Measurements from ENCODE around the gene KIAA0825.

The KIAA0825 gene

DNA sequence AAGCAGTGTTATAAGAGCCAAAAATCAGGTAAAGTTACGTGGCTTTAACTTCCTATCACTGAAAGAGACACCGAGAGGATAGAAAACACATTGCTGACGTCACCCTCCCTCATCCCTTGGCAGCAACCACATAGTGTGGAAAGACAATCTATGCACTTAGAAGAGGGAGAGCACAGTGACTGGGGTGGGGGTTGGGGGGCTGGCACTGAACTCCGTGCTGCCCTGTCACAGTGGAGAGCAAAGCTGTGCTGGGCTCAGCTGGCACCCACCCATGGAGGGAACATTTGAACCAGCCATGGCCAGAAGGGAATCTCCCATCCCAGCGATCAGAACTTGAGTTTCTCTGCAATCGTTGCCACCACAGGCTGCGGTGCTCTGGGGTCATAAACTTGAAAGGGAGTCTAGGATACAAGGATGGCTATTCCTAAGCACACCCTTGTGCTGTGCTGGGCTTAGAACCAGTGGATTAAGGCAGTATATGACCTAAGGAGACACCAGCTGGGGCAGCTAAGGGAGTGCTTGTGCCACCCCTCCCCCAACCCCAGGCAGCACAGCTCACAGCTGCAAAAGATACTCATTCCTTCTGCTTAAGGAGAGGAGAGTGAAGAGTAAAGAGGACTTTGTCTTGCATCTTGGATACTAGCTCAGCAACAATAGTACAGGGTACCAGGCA is 73.4 kb downstream of the KIAA0825 start:
- Histone ChIP-seq H3K27ac (ENCODE audit: low read depth, low read length) (no peak overlapping the region), H3K27me3 (ENCODE audit: control insufficient read depth in 5 of 5, insufficient read depth in 4 of 5, low read length in 5 of 5) (no peaks in the 10 kb centered on the region), H3K4me1 (ENCODE audit: control insufficient read depth in 5 of 5, insufficient read depth in 5 of 5, low read length in 5 of 5) (peaks cover 0 to 10% (median 5%) of the 10 kb centered on the region in 5 donors), H3K9ac (ENCODE audit: low read length in 5 of 5) (no peak overlapping the region), H3K36me3 (ENCODE audit: control insufficient read depth in 5 of 5, insufficient read depth in 5 of 5, low read length in 5 of 5) (no peaks in the 10 kb centered on the region), H3K4me3 (ENCODE audit: low read depth in 1 of 5, low read length in 5 of 5) (no peak overlapping the region), H3K9me3 (ENCODE audit: control insufficient read depth in 5 of 5, low read length in 5 of 5) (peaks cover 0 to 10% (median 2%) of the 10 kb centered on the region in 5 donors)

GRCh38 chr5:94544031-94544650 is 74.3 kb downstream of the KIAA0825 start:
- no peak overlapping the region for H3K4me3 ChIP-seq (ENCODE audit: low read depth in 1 of 5, low read length in 5 of 5)
- H3K36me3 ChIP-seq (ENCODE audit: control insufficient read depth in 5 of 5, insufficient read depth in 5 of 5, low read length in 5 of 5) = no peaks in the 10 kb centered on the region
- peaks cover 0 to 13% (median 2%) of the 10 kb centered on the region in 5 donors for H3K9me3 ChIP-seq (ENCODE audit: control insufficient read depth in 5 of 5, low read length in 5 of 5)
- H3K9ac ChIP-seq (ENCODE audit: low read length in 5 of 5) = no peak overlapping the region
- no peak overlapping the region for H3K27ac ChIP-seq (ENCODE audit: low read depth, low read length)
- H3K27me3 ChIP-seq (ENCODE audit: control insufficient read depth in 5 of 5, insufficient read depth in 4 of 5, low read length in 5 of 5) = no peaks in the 10 kb centered on the region
- peaks cover 0 to 10% (median 5%) of the 10 kb centered on the region in 5 donors for H3K4me1 ChIP-seq (ENCODE audit: control insufficient read depth in 5 of 5, insufficient read depth in 5 of 5, low read length in 5 of 5)

GRCh38 chr5:94540856-94541494 is 77.4 kb downstream of the KIAA0825 start:
- H3K4me3 ChIP-seq (ENCODE audit: low read depth in 1 of 5, low read length in 5 of 5) = no peak overlapping the region
- no peaks in the 10 kb centered on the region for H3K36me3 ChIP-seq (ENCODE audit: control insufficient read depth in 5 of 5, insufficient read depth in 5 of 5, low read length in 5 of 5)
- H3K9me3 ChIP-seq (ENCODE audit: control insufficient read depth in 5 of 5, low read length in 5 of 5) = peaks cover 0 to 13% (median 2%) of the 10 kb centered on the region in 5 donors
- H3K4me1 ChIP-seq (ENCODE audit: control insufficient read depth in 5 of 5, insufficient read depth in 5 of 5, low read length in 5 of 5) = peaks cover 0 to 6% (median 5%) of the 10 kb centered on the region in 5 donors
- no peak overlapping the region for H3K9ac ChIP-seq (ENCODE audit: low read length in 5 of 5)
- H3K27ac ChIP-seq (ENCODE audit: low read depth, low read length) = no peak overlapping the region
- H3K27me3 ChIP-seq (ENCODE audit: control insufficient read depth in 5 of 5, insufficient read depth in 4 of 5, low read length in 5 of 5) = no peaks in the 10 kb centered on the region

GRCh38 chr5:94538260-94538659 is 80.1 kb downstream of the KIAA0825 start:
- no peaks in the 10 kb centered on the region for H3K27me3 ChIP-seq (ENCODE audit: control insufficient read depth in 5 of 5, insufficient read depth in 4 of 5, low read length in 5 of 5)
- no peak overlapping the region for H3K9ac ChIP-seq (ENCODE audit: low read length in 5 of 5)
- peaks cover 0 to 13% (median 2%) of the 10 kb centered on the region in 5 donors for H3K9me3 ChIP-seq (ENCODE audit: control insufficient read depth in 5 of 5, low read length in 5 of 5)
- no peaks in the 10 kb centered on the region for H3K4me1 ChIP-seq (ENCODE audit: control insufficient read depth in 5 of 5, insufficient read depth in 5 of 5, low read length in 5 of 5)
- H3K27ac ChIP-seq (ENCODE audit: low read depth, low read length) = no peak overlapping the region
- no peaks in the 10 kb centered on the region for H3K36me3 ChIP-seq (ENCODE audit: control insufficient read depth in 5 of 5, insufficient read depth in 5 of 5, low read length in 5 of 5)
- H3K4me3 ChIP-seq (ENCODE audit: low read depth in 1 of 5, low read length in 5 of 5) = no peak overlapping the region

GRCh38 chr5:94526706-94527105 is 91.7 kb downstream of the KIAA0825 start:
- H3K27me3 ChIP-seq (ENCODE audit: control insufficient read depth in 5 of 5, insufficient read depth in 4 of 5, low read length in 5 of 5) = no peaks in the 10 kb centered on the region
- no peak overlapping the region for H3K4me3 ChIP-seq (ENCODE audit: low read depth in 1 of 5, low read length in 5 of 5)
- no peak overlapping the region for H3K27ac ChIP-seq (ENCODE audit: low read depth, low read length)
- no peak overlapping the region for H3K9ac ChIP-seq (ENCODE audit: low read length in 5 of 5)
- H3K9me3 ChIP-seq (ENCODE audit: control insufficient read depth in 5 of 5, low read length in 5 of 5) = no peaks in the 10 kb centered on the region
- peaks cover 0 to 12% (median 0%) of the 10 kb centered on the region in 5 donors for H3K4me1 ChIP-seq (ENCODE audit: control insufficient read depth in 5 of 5, insufficient read depth in 5 of 5, low read length in 5 of 5)
- H3K36me3 ChIP-seq (ENCODE audit: control insufficient read depth in 5 of 5, insufficient read depth in 5 of 5, low read length in 5 of 5) = no peaks in the 10 kb centered on the region

GRCh38 chr5:94524841-94525697 is 93.3 kb downstream of the KIAA0825 start:
- H3K9me3 ChIP-seq (ENCODE audit: control insufficient read depth in 5 of 5, low read length in 5 of 5) = no peaks in the 10 kb centered on the region
- H3K9ac ChIP-seq (ENCODE audit: low read length in 5 of 5) = no peak overlapping the region
- H3K36me3 ChIP-seq (ENCODE audit: control insufficient read depth in 5 of 5, insufficient read depth in 5 of 5, low read length in 5 of 5) = no peaks in the 10 kb centered on the region
- no peak overlapping the region for H3K4me3 ChIP-seq (ENCODE audit: low read depth in 1 of 5, low read length in 5 of 5)
- peaks cover 0 to 12% (median 0%) of the 10 kb centered on the region in 5 donors for H3K4me1 ChIP-seq (ENCODE audit: control insufficient read depth in 5 of 5, insufficient read depth in 5 of 5, low read length in 5 of 5)
- no peaks in the 10 kb centered on the region for H3K27me3 ChIP-seq (ENCODE audit: control insufficient read depth in 5 of 5, insufficient read depth in 4 of 5, low read length in 5 of 5)
- no peak overlapping the region for H3K27ac ChIP-seq (ENCODE audit: low read depth, low read length)

- Histone ChIP-seq H3K9ac (ENCODE audit: low read length in 5 of 5) (no peak overlapping the region), H3K36me3 (ENCODE audit: control insufficient read depth in 5 of 5, insufficient read depth in 5 of 5, low read length in 5 of 5) (no peaks in the 10 kb centered on the region), H3K4me3 (ENCODE audit: low read depth in 1 of 5, low read length in 5 of 5) (no peak overlapping the region), H3K27me3 (ENCODE audit: control insufficient read depth in 5 of 5, insufficient read depth in 4 of 5, low read length in 5 of 5) (no peaks in the 10 kb centered on the region), H3K9me3 (ENCODE audit: control insufficient read depth in 5 of 5, low read length in 5 of 5) (no peaks in the 10 kb centered on the region), H3K27ac (ENCODE audit: low read depth, low read length) (no peak overlapping the region), H3K4me1 (ENCODE audit: control insufficient read depth in 5 of 5, insufficient read depth in 5 of 5, low read length in 5 of 5) (peaks cover 0 to 12% (median 0%) of the 10 kb centered on the region in 5 donors)
Measured at GRCh38 chr5:94523018-94523417, 95.4 kb downstream of the KIAA0825 start.

DNA sequence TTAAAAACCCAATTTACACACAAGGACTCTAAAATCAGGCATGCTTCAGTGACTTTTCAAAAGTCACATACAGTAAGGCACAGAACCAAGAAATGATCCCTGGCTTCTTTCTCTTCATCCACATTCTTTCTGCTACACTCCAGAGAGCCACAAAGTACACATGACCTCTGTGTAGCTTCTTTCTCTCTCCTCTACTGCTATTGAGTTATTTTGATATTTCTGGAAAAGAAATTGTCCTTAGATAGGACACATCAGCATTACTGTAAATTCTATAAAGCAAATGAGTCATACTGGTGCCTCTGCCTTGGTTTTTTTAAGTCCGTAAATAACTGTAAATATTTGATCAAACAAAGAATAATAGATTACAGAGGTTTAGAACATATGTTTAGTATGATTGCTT is 96.3 kb downstream of the KIAA0825 start:
- Histone ChIP-seq H3K9me3 (ENCODE audit: control insufficient read depth in 5 of 5, low read length in 5 of 5) (no peaks in the 10 kb centered on the region), H3K4me1 (ENCODE audit: control insufficient read depth in 5 of 5, insufficient read depth in 5 of 5, low read length in 5 of 5) (peaks cover 0 to 12% (median 0%) of the 10 kb centered on the region in 5 donors), H3K27me3 (ENCODE audit: control insufficient read depth in 5 of 5, insufficient read depth in 4 of 5, low read length in 5 of 5) (no peaks in the 10 kb centered on the region), H3K4me3 (ENCODE audit: low read depth in 1 of 5, low read length in 5 of 5) (no peak overlapping the region), H3K27ac (ENCODE audit: low read depth, low read length) (no peak overlapping the region), H3K9ac (ENCODE audit: low read length in 5 of 5) (no peak overlapping the region), H3K36me3 (ENCODE audit: control insufficient read depth in 5 of 5, insufficient read depth in 5 of 5, low read length in 5 of 5) (no peaks in the 10 kb centered on the region)

DNA sequence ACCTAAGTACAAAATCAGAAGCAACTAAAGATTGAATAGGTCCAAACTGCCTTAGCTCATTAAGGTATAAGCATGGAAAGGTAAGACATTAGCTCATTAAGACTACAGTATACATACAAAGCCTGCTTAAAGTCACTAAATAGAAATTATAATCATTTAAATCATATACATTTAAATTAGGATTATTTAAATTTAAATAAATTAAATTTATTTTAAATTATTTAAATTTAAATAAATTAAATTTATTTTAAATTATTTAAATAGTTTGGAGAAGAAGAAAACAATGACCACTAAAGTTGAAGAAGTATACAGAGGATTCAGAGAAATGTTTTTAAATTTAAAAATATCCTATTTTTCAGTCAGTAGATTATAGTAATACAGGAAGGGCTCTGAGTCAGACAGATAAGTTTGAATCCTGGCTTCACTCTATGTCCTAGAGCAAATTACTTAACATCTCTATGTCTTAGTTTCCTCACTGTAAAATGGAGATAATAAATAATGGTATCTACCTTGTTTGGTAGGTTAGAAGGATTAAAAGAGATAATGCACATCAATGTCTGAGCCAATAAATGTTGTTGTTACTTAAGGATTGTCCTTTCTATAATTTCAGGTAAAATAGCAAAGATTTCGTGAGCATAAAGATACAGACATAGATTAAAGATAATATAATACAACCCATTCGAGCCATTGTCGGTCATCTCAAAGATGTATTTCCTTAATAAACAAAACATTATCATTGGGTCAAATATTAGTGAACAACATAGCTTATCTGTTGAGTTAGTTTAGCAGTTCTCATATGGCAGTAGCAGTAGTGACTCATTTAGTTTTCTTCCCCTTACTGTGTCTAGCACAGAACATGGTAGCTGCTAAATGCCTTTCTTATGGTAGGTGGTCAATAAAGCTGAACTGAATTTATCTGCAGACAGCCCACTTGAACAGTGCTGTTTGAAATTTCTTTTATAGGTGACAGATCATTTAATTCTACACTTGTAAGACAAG is 100.6 kb downstream of the KIAA0825 start:
- no peak overlapping the region for H3K4me3 ChIP-seq (ENCODE audit: low read depth in 1 of 5, low read length in 5 of 5)
- no peaks in the 10 kb centered on the region for H3K27me3 ChIP-seq (ENCODE audit: control insufficient read depth in 5 of 5, insufficient read depth in 4 of 5, low read length in 5 of 5)
- no peaks in the 10 kb centered on the region for H3K36me3 ChIP-seq (ENCODE audit: control insufficient read depth in 5 of 5, insufficient read depth in 5 of 5, low read length in 5 of 5)
- H3K9me3 ChIP-seq (ENCODE audit: control insufficient read depth in 5 of 5, low read length in 5 of 5) = no peaks in the 10 kb centered on the region
- H3K9ac ChIP-seq (ENCODE audit: low read length in 5 of 5) = no peak overlapping the region
- H3K4me1 ChIP-seq (ENCODE audit: control insufficient read depth in 5 of 5, insufficient read depth in 5 of 5, low read length in 5 of 5) = peaks cover 0 to 8% (median 0%) of the 10 kb centered on the region in 5 donors
- no peak overlapping the region for H3K27ac ChIP-seq (ENCODE audit: low read depth, low read length)
